Measurements from ENCODE around the gene LMX1B.

The LMX1B gene

GRCh38 chr9:126647585-126648411, 34.1 kb downstream of the LMX1B start:
- H2BK120ac ChIP-seq (ENCODE audit: low read depth, low read length) = no peak overlapping the region
- H3K9ac ChIP-seq (ENCODE audit: low read length) = no peak overlapping the region
- no peak overlapping the region for H3K4me2 ChIP-seq (ENCODE audit: low read length)
- H2BK5ac ChIP-seq (ENCODE audit: low read length) = no peak overlapping the region
- H3K18ac ChIP-seq (ENCODE audit: low read length) = no peak overlapping the region
- no peak overlapping the region for H3K4me3 ChIP-seq (ENCODE audit: low read length)
- H4K8ac ChIP-seq (ENCODE audit: low read depth, low read length) = no peak overlapping the region
- H3K79me1 ChIP-seq (ENCODE audit: low read length) = no peaks in the 10 kb centered on the region
- H2AK5ac ChIP-seq (ENCODE audit: low read length) = no peak overlapping the region
- H3K27me3 ChIP-seq (ENCODE audit: insufficient read depth, low read length, poor library complexity) = peaks cover 27% of the 10 kb centered on the region
- H3K79me2 ChIP-seq (ENCODE audit: control insufficient read depth, insufficient read depth, low read length) = no peaks in the 10 kb centered on the region
- no peaks in the 10 kb centered on the region for H3K36me3 ChIP-seq (ENCODE audit: control insufficient read depth, insufficient read depth, low read length)
- no peak overlapping the region for H3K56ac ChIP-seq (ENCODE audit: low read length)
- WGBS (ENCODE audit: extremely low coverage, insufficient coverage, low lambda C conversion rate) = no CpG with 5 or more reads among the region's 16 CpGs
- H3K23ac ChIP-seq (ENCODE audit: low read length) = no peak overlapping the region
- no peak overlapping the region for H2BK15ac ChIP-seq (replicated peaks; ENCODE audit: low read depth)
- no peak overlapping the region for H3K27ac ChIP-seq (ENCODE audit: low read depth, low read length)
- H3K4ac ChIP-seq (ENCODE audit: low read depth, low read length) = no peak overlapping the region
- peaks cover 3% of the 10 kb centered on the region for H3K4me1 ChIP-seq (ENCODE audit: control insufficient read depth, low read depth, low read length)
- no peak for DNase-seq
- H4K5ac ChIP-seq (ENCODE audit: low read length) = no peak overlapping the region

DNA sequence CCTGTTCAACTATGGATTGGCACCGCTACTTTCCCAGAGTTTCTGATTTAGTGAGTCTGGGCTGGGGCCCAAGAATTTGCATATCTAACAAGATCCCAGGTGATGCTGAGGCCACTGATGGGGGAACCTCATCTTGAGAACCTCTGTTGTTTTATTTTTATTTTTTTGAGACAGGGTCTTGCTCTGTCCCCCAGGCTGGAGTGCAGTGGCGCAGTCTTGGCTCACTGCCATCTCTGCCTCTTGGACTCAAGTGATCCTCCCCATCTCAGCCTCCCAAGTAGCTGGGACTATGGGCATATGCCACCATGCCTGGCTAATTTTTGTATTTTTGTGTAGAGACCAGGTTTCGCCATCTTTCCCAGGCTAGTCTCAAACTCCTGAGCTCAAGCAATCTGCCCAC, 35.7 kb downstream of the LMX1B start:
- H3K18ac ChIP-seq (ENCODE audit: low read length) = no peak overlapping the region
- H3K27me3 ChIP-seq (ENCODE audit: insufficient read depth, low read length, poor library complexity) = peaks cover 21% of the 10 kb centered on the region
- no peaks in the 10 kb centered on the region for H3K79me2 ChIP-seq (ENCODE audit: control insufficient read depth, insufficient read depth, low read length)

GRCh38 chr9:126650404-126651341, 36.9 kb downstream of the LMX1B start:
- H2BK120ac ChIP-seq (ENCODE audit: low read depth, low read length) = no peak overlapping the region
- H3K4me1 ChIP-seq (ENCODE audit: control insufficient read depth, low read depth, low read length) = peaks cover 3% of the 10 kb centered on the region
- H3K27me3 ChIP-seq (ENCODE audit: insufficient read depth, low read length, poor library complexity) = peaks cover 13% of the 10 kb centered on the region
- no peaks in the 10 kb centered on the region for H3K36me3 ChIP-seq (ENCODE audit: control insufficient read depth, insufficient read depth, low read length)
- no peak for DNase-seq
- no peak overlapping the region for H3K18ac ChIP-seq (ENCODE audit: low read length)
- no peak overlapping the region for H2BK5ac ChIP-seq (ENCODE audit: low read length)
- no peaks in the 10 kb centered on the region for H3K79me1 ChIP-seq (ENCODE audit: low read length)
- no peak overlapping the region for H3K27ac ChIP-seq (ENCODE audit: low read depth, low read length)
- H3K9ac ChIP-seq (ENCODE audit: low read length) = no peak overlapping the region
- no peak overlapping the region for H3K23ac ChIP-seq (ENCODE audit: low read length)
- H3K4ac ChIP-seq (ENCODE audit: low read depth, low read length) = no peak overlapping the region
- no peak overlapping the region for H3K4me2 ChIP-seq (ENCODE audit: low read length)
- no peak overlapping the region for H2BK15ac ChIP-seq (replicated peaks; ENCODE audit: low read depth)
- no peak overlapping the region for H4K8ac ChIP-seq (ENCODE audit: low read depth, low read length)
- H2AK5ac ChIP-seq (ENCODE audit: low read length) = no peak overlapping the region
- WGBS (ENCODE audit: extremely low coverage, insufficient coverage, low lambda C conversion rate) = no CpG with 5 or more reads among the region's 24 CpGs
- H4K5ac ChIP-seq (ENCODE audit: low read length) = no peak overlapping the region
- H3K56ac ChIP-seq (ENCODE audit: low read length) = no peak overlapping the region
- no peak overlapping the region for H3K4me3 ChIP-seq (ENCODE audit: low read length)
- H3K79me2 ChIP-seq (ENCODE audit: control insufficient read depth, insufficient read depth, low read length) = no peaks in the 10 kb centered on the region

More for the DNA sequence above, 35.7 kb downstream of the LMX1B start:
- no peak overlapping the region for H3K23ac ChIP-seq (ENCODE audit: low read length)
- no peak overlapping the region for H2AK5ac ChIP-seq (ENCODE audit: low read length)
- H3K36me3 ChIP-seq (ENCODE audit: control insufficient read depth, insufficient read depth, low read length) = no peaks in the 10 kb centered on the region
- H3K4me2 ChIP-seq (ENCODE audit: low read length) = no peak overlapping the region
- H3K27ac ChIP-seq (ENCODE audit: low read depth, low read length) = no peak overlapping the region
- H4K5ac ChIP-seq (ENCODE audit: low read length) = no peak overlapping the region
- no peak overlapping the region for H2BK120ac ChIP-seq (ENCODE audit: low read depth, low read length)
- H3K56ac ChIP-seq (ENCODE audit: low read length) = no peak overlapping the region
- WGBS (ENCODE audit: extremely low coverage, insufficient coverage, low lambda C conversion rate) = no CpG with 5 or more reads among the region's 3 CpGs
- no peak overlapping the region for H2BK5ac ChIP-seq (ENCODE audit: low read length)
- peaks cover 3% of the 10 kb centered on the region for H3K4me1 ChIP-seq (ENCODE audit: control insufficient read depth, low read depth, low read length)
- H3K4ac ChIP-seq (ENCODE audit: low read depth, low read length) = no peak overlapping the region
- no peak for DNase-seq
- no peak overlapping the region for H3K4me3 ChIP-seq (ENCODE audit: low read length)
- no peak overlapping the region for H2BK15ac ChIP-seq (replicated peaks; ENCODE audit: low read depth)
- H3K79me1 ChIP-seq (ENCODE audit: low read length) = no peaks in the 10 kb centered on the region
- no peak overlapping the region for H3K9ac ChIP-seq (ENCODE audit: low read length)
- H4K8ac ChIP-seq (ENCODE audit: low read depth, low read length) = no peak overlapping the region

DNA sequence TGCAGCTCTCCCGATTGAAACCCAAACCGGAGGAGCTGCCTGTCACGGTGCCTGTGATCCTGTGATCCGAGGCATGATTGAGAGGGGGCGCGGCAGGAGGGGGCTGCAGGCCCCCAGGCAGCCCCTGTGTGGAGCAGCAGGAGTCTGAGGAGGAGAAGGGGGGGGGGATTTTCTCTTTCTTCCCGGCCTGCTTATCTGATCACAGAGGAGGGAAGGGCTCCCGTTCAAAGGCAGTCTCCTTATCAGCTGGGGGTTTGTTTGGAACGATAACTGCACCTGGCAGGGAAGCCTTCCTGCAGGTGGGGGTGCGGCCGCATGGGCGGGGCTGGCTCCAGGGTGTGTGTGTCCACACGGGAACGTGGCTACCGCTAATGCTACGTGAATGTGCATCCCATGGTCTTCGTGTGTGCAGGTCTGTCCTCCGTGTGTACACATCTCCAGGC, 38.4 kb downstream of the LMX1B start:
- no peaks in the 10 kb centered on the region for H3K79me1 ChIP-seq (ENCODE audit: low read length)
- peak; percentile 55 for DNase-seq
- H3K27me3 ChIP-seq (ENCODE audit: insufficient read depth, low read length, poor library complexity) = peaks cover 6% of the 10 kb centered on the region

DNA sequence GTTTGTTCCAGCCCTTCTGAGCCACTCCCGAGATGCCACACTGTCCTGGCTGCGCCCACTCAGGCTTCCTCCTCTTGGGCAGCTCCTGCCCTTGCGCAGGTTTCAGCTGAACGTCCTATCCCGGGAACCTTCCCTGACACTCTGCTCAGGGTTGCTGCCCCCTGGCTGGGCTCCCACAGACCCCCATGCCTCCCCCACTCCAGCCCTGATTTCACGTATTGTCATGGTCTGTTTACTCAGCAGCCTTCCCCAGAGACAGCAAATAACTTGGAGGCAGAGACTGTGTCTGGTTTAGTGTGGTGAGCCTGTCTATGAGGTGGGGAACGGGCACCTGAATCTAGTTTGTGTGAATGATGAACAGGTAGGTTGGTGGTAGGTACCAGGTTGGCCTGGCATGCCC, 40.4 kb downstream of the LMX1B start:
- Histone ChIP-seq H2BK5ac (ENCODE audit: low read length) (no peak overlapping the region), H3K4ac (ENCODE audit: low read depth, low read length) (no peak overlapping the region), H4K8ac (ENCODE audit: low read depth, low read length) (no peak overlapping the region), H3K23ac (ENCODE audit: low read length) (no peak overlapping the region), H3K4me2 (ENCODE audit: low read length) (no peak overlapping the region), H3K4me3 (ENCODE audit: low read length) (no peak overlapping the region), H3K4me1 (ENCODE audit: control insufficient read depth, low read depth, low read length) (peaks cover 3% of the 10 kb centered on the region), H3K27ac (ENCODE audit: low read depth, low read length) (no peak overlapping the region), H3K79me2 (ENCODE audit: control insufficient read depth, insufficient read depth, low read length) (no peaks in the 10 kb centered on the region), H3K9ac (ENCODE audit: low read length) (no peak overlapping the region), H3K79me1 (ENCODE audit: low read length) (no peaks in the 10 kb centered on the region), H3K18ac (ENCODE audit: low read length) (no peak overlapping the region), H4K5ac (ENCODE audit: low read length) (no peak overlapping the region), H2AK5ac (ENCODE audit: low read length) (no peak overlapping the region), H3K27me3 (ENCODE audit: insufficient read depth, low read length, poor library complexity) (no peaks in the 10 kb centered on the region), H3K56ac (ENCODE audit: low read length) (no peak overlapping the region), H2BK15ac (replicated peaks; ENCODE audit: low read depth) (no peak overlapping the region), H3K36me3 (ENCODE audit: control insufficient read depth, insufficient read depth, low read length) (no peaks in the 10 kb centered on the region), H2BK120ac (ENCODE audit: low read depth, low read length) (no peak overlapping the region)
- no CpG with 5 or more reads among the region's 7 CpGs for WGBS (ENCODE audit: extremely low coverage, insufficient coverage, low lambda C conversion rate)
- no peak for DNase-seq

More for the DNA sequence above, 38.4 kb downstream of the LMX1B start:
- H2BK5ac ChIP-seq (ENCODE audit: low read length) = no peak overlapping the region
- H3K27ac ChIP-seq (ENCODE audit: low read depth, low read length) = no peak overlapping the region
- no peak overlapping the region for H3K4ac ChIP-seq (ENCODE audit: low read depth, low read length)
- no peak overlapping the region for H2BK120ac ChIP-seq (ENCODE audit: low read depth, low read length)
- no peak overlapping the region for H4K8ac ChIP-seq (ENCODE audit: low read depth, low read length)
- H3K56ac ChIP-seq (ENCODE audit: low read length) = no peak overlapping the region
- WGBS (ENCODE audit: extremely low coverage, insufficient coverage, low lambda C conversion rate) = no CpG with 5 or more reads among the region's 18 CpGs
- H3K4me3 ChIP-seq (ENCODE audit: low read length) = no peak overlapping the region
- H3K79me2 ChIP-seq (ENCODE audit: control insufficient read depth, insufficient read depth, low read length) = no peaks in the 10 kb centered on the region
- no peak overlapping the region for H3K9ac ChIP-seq (ENCODE audit: low read length)
- H4K5ac ChIP-seq (ENCODE audit: low read length) = no peak overlapping the region
- H3K4me2 ChIP-seq (ENCODE audit: low read length) = no peak overlapping the region
- H3K36me3 ChIP-seq (ENCODE audit: control insufficient read depth, insufficient read depth, low read length) = no peaks in the 10 kb centered on the region
- peaks cover 3% of the 10 kb centered on the region for H3K4me1 ChIP-seq (ENCODE audit: control insufficient read depth, low read depth, low read length)
- H3K18ac ChIP-seq (ENCODE audit: low read length) = no peak overlapping the region
- H2AK5ac ChIP-seq (ENCODE audit: low read length) = no peak overlapping the region
- no peak overlapping the region for H3K23ac ChIP-seq (ENCODE audit: low read length)
- H2BK15ac ChIP-seq (replicated peaks; ENCODE audit: low read depth) = no peak overlapping the region
